SK-N-MC (cell line): ENCODE results near the gene BTRC.

Experiments
- EZH2 ChIP-seq: fragments of 200-600 bp; sonication (generic); IDR thresholded peaks from one replicate; pipeline ENCODE4 v1.6.1; 2017; ENCODE audit warnings: antibody characterized with exemption
- FOXP2 ChIP-seq: optimal IDR thresholded peaks from 2 replicates; pipeline ENCODE3; 2011; ENCODE audit warnings: mild to moderate bottlenecking, moderate library complexity; ENCODE audit not compliant: insufficient read depth; ENCODE audit errors: extremely low read length, control extremely low read depth
- POLR2AphosphoS5 ChIP-seq: IDR thresholded peaks from 2 replicates; pipeline ENCODE4 v1.6.1; 2012; ENCODE audit warnings: mild to moderate bottlenecking, low read depth, low read length, borderline replicate concordance

DNA sequence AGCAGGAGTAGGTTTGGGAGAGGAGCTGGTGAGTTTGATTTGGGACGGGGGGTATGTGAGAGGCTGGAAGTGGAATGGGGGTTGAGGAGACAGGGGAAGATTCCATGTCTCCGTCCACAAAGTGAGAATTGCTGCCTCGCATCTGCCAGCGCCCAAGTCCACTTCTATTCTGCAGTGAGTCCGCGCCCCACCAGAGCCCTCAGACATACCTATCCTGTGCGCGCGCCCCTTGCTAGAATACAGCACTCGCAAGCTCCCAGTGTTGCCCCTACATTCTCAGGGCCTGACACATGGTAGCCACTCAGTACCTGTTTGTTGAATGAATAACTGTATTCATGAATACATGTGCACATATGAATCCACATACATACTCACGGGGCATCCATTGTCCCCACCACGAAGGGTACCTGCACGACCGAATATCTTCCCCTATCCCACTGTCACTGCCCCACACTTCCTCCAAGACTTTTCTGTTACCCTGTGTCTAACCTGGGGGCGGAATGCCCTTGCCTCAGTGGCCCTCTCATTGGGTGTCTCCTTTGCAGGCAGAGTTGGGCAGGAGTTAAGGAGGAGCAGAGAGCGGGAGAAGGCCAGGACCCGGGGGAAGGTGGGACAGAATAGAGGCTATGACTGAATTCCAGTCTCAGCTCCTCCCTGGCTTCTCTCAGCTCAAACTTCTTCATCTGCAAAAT lies 214.2 kb downstream of the BTRC start:
- TF ChIP-seq EZH2 (no peak), POLR2AphosphoS5 (no peak), FOXP2 (no peak)
